Measurements from ENCODE around the gene DECR2. TPM values are rescaled to one million over a fixed set of nuclear protein-coding genes. Genes with fewer than 3 reads are reported as not detected.

DECR2 gene
- total and polyA plus RNA-seq, 2 of the 13 experiments (the other 11 are each of a cell fraction or from before 2014, with no cell fraction given), result 36.3 to 44.6 TPM

GRCh38 chr16:405548-406506, 4.1 kb downstream of the DECR2 start (continued):
- TF ChIP-seq ZNF646 (CRISPR knock-in tag; IDR thresholded peaks at IDR 0.05), result no peak
- peak; percentile 60; the same call in 1 of the 2 replicates for TF ChIP-seq IRF9 (CRISPR knock-in tag; IDR thresholded peaks at IDR 0.05; ENCODE audit: borderline replicate concordance)
- TF ChIP-seq, protein P1, sequence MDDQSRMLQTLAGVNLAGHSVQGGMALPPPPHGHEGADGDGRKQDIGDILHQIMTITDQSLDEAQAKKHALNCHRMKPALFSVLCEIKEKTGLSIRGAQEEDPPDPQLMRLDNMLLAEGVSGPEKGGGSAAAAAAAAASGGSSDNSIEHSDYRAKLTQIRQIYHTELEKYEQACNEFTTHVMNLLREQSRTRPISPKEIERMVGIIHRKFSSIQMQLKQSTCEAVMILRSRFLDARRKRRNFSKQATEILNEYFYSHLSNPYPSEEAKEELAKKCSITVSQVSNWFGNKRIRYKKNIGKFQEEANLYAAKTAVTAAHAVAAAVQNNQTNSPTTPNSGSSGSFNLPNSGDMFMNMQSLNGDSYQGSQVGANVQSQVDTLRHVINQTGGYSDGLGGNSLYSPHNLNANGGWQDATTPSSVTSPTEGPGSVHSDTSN (CRISPR knock-in tag; IDR thresholded peaks at IDR 0.05; ENCODE audit: borderline replicate concordance), result no peak
- TF ChIP-seq, protein P2, sequence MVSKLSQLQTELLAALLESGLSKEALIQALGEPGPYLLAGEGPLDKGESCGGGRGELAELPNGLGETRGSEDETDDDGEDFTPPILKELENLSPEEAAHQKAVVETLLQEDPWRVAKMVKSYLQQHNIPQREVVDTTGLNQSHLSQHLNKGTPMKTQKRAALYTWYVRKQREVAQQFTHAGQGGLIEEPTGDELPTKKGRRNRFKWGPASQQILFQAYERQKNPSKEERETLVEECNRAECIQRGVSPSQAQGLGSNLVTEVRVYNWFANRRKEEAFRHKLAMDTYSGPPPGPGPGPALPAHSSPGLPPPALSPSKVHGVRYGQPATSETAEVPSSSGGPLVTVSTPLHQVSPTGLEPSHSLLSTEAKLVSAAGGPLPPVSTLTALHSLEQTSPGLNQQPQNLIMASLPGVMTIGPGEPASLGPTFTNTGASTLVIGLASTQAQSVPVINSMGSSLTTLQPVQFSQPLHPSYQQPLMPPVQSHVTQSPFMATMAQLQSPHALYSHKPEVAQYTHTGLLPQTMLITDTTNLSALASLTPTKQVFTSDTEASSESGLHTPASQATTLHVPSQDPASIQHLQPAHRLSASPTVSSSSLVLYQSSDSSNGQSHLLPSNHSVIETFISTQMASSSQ (IDR thresholded peaks at IDR 0.05; ENCODE audit: low read depth), result 0 out of 2 replicates have a peak, but pooled peaks have one; percentile 53
- TF ChIP-seq, protein P2 (CRISPR knock-in tag; IDR thresholded peaks at IDR 0.05; ENCODE audit: borderline replicate concordance), result peak; percentile 88
- TF ChIP-seq PHF20 (CRISPR knock-in tag; IDR thresholded peaks at IDR 0.05), result 0 out of 2 replicates have a peak, but pooled peaks have one; percentile 32
- TF ChIP-seq BCL6 (CRISPR knock-in tag; IDR thresholded peaks at IDR 0.05), result peak; percentile 93
- TF ChIP-seq FOXJ3 (CRISPR knock-in tag; IDR thresholded peaks at IDR 0.05; ENCODE audit: borderline replicate concordance), result peak; percentile 32; the same call in 1 of the 2 replicates
- TF ChIP-seq, protein P3, sequence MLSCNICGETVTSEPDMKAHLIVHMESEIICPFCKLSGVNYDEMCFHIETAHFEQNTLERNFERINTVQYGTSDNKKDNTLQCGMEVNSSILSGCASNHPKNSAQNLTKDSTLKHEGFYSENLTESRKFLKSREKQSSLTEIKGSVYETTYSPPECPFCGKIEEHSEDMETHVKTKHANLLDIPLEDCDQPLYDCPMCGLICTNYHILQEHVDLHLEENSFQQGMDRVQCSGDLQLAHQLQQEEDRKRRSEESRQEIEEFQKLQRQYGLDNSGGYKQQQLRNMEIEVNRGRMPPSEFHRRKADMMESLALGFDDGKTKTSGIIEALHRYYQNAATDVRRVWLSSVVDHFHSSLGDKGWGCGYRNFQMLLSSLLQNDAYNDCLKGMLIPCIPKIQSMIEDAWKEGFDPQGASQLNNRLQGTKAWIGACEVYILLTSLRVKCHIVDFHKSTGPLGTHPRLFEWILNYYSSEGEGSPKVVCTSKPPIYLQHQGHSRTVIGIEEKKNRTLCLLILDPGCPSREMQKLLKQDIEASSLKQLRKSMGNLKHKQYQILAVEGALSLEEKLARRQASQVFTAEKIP (CRISPR knock-in tag; IDR thresholded peaks at IDR 0.05; ENCODE audit: borderline replicate concordance), result no peak
- TF ChIP-seq NFRKB (IDR thresholded peaks at IDR 0.05), result no peak
- peak; percentile 75 for TF ChIP-seq TARDBP (CRISPR knock-in tag; IDR thresholded peaks at IDR 0.05)

Data from HepG2 (cell line).